Mesodermal cell (in vitro differentiated cells): ENCODE measurements around the gene SUPT3H.

ENCODE experiments used
- H3K27ac ChIP-seq: 2 replicates; pipeline ENCODE4 v1.7.0; 2013; ENCODE audit warnings: mild to moderate bottlenecking, low read depth, low read length, moderate library complexity; ENCODE audit not compliant: severe bottlenecking
- H3K36me3 ChIP-seq: 2 replicates; pipeline ENCODE4 v1.7.1; 2013; ENCODE audit warnings: mild to moderate bottlenecking, low read length, moderate library complexity; ENCODE audit not compliant: control insufficient read depth, insufficient read depth
- H3K4me1 ChIP-seq: one replicate; pipeline ENCODE4 v1.7.1; 2013; ENCODE audit warnings: mild to moderate bottlenecking, low read length; ENCODE audit not compliant: insufficient read depth, control insufficient read depth, poor library complexity, severe bottlenecking
- H3K4me3 ChIP-seq: 2 replicates; pipeline ENCODE4 v1.7.0; 2013; ENCODE audit warnings: low read length, control low read depth, mild to moderate bottlenecking; ENCODE audit not compliant: insufficient read depth, poor library complexity, severe bottlenecking; ENCODE audit errors: extremely low read depth
- H3K9me3 ChIP-seq: 2 replicates; pipeline ENCODE4 v1.7.1; 2013; ENCODE audit warnings: mild to moderate bottlenecking, low read length, moderate library complexity; ENCODE audit not compliant: control insufficient read depth
- WGBS, 2 experiments: methylation state at CpG; one replicate each; pipeline ENCODE4 v1.1.5; 2013; ENCODE audit warnings: missing lambda C conversion rate in 2 of 2; ENCODE audit not compliant: insufficient coverage in 2 of 2; 5-methylcytosine and 5-hydroxymethylcytosine counted together

SUPT3H gene

GRCh38 chr6:44843734-44844133, 534.0 kb downstream of the SUPT3H start:
- H3K4me3 ChIP-seq, result no peak overlapping the region
- H3K27ac ChIP-seq, result no peak overlapping the region
- no peaks in the 10 kb centered on the region for H3K36me3 ChIP-seq
- H3K4me1 ChIP-seq, result no peaks in the 10 kb centered on the region
- WGBS, 2 experiments, result 83 to 90% methylated on average over 1 of the region's 3 CpGs
- no peaks in the 10 kb centered on the region for H3K9me3 ChIP-seq

DNA sequence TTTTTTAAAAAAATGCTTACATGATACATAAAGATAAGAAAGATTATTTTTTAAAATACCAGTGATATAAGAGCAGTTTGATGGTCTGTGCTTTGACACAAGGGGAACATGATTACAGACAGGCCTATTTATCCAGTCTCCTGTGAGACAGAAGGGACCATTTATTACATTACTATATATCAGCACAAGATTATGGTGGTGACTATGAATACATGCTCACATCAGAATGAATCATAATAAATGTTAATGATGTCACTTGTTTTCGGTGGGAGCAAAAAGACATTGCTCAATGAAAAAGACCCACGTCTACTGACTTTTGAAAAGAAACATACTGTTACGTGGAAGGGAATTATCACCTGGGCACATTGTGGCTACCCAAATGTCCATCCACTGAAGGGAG, 535.1 kb downstream of the SUPT3H start:
- H3K27ac ChIP-seq, result no peak overlapping the region
- H3K9me3 ChIP-seq, result no peaks in the 10 kb centered on the region
- no peak overlapping the region for H3K4me3 ChIP-seq
- WGBS, 2 experiments, result 83 to 100% methylated on average over 1 to 2 of the region's 3 CpGs
- no peaks in the 10 kb centered on the region for H3K36me3 ChIP-seq
- no peaks in the 10 kb centered on the region for H3K4me1 ChIP-seq

- H3K9me3 ChIP-seq, result no peaks in the 10 kb centered on the region
- no peaks in the 10 kb centered on the region for H3K4me1 ChIP-seq
- no peaks in the 10 kb centered on the region for H3K36me3 ChIP-seq
- 100% methylated on average over 1 of the region's 1 CpG; no CpG with 5 or more reads in 1 of the 2 experiments for WGBS, 2 experiments
- H3K4me3 ChIP-seq, result no peak overlapping the region
- H3K27ac ChIP-seq, result no peak overlapping the region
These were observed 535.9 kb downstream of the SUPT3H start for GRCh38 chr6:44841829-44842228.

DNA sequence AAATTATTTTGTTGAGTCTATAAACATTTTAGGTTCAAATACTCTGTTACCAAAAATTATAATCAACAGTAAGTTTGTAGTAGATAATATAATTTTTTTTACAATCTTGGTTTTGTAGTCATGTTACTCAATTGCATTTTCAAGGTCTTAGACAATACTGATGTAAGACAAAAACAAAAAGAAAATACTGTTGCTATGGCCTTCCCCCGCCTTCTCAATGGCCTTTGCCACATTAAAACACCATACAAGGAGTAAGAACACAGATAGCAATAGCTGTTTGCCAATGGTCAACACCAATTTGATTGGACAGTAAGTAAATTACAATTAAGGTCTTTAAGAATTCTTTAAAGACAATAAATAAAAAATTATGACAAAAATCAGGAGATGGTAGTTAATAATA, 540.0 kb downstream of the SUPT3H start:
- no peaks in the 10 kb centered on the region for H3K36me3 ChIP-seq
- no peak overlapping the region for H3K27ac ChIP-seq
- no CpG with 5 or more reads among the region's 1 CpG for WGBS, 2 experiments
- H3K9me3 ChIP-seq, result no peaks in the 10 kb centered on the region
- H3K4me1 ChIP-seq, result no peaks in the 10 kb centered on the region
- H3K4me3 ChIP-seq, result no peak overlapping the region

DNA sequence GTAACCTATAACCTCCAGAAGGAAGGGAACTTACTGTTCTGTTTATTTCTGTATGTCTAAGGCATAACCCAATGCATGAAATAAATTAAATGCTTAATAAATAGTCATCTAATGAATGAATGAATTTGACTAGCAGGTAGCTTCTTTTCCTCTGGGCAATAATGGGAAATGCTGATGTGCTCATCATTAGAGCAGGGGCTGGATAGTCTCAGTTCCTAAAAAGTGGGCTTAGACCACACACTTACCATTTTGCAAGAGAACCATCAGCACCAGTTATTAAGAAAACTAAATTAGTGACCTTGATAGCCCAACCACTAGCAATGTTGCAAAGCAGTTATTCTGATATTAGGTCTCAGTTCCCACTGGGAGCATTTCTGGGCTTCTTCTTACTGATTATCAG, 540.5 kb downstream of the SUPT3H start:
- Histone ChIP-seq H3K9me3 (no peaks in the 10 kb centered on the region), H3K4me1 (peaks cover 2% of the 10 kb centered on the region), H3K36me3 (no peaks in the 10 kb centered on the region), H3K4me3 (no peak overlapping the region), H3K27ac (no peak overlapping the region)

DNA sequence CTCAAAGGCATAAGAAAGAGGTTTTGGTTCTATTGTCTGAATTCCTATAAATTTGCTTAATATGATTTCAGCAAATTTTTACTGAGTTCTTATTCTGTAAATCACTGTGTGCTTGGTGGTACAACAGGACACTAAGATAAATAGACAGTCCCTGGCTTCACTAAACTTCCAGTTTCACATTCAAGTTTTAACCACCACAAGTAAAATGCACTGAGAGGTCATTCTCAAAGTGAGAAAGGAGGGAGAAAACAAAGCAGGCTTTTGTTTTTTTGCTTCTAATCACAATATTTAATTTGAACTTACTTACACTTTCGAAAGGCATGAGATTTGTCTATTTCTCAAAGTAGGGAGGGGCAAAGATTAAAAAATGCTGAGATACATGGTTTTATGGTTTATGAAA, 544.5 kb downstream of the SUPT3H start:
- Histone ChIP-seq H3K4me3 (no peak overlapping the region), H3K4me1 (peaks cover 23% of the 10 kb centered on the region), H3K36me3 (no peaks in the 10 kb centered on the region), H3K27ac (no peak overlapping the region), H3K9me3 (no peaks in the 10 kb centered on the region)
- no CpG with 5 or more reads among the region's 1 CpG for WGBS, 2 experiments

GRCh38 chr6:44831002-44831610, 546.6 kb downstream of the SUPT3H start:
- Histone ChIP-seq H3K4me1 (peaks cover 23% of the 10 kb centered on the region), H3K9me3 (no peaks in the 10 kb centered on the region), H3K4me3 (no peak overlapping the region), H3K27ac (peak overlapping the region; percentile 73), H3K36me3 (no peaks in the 10 kb centered on the region)
- WGBS, 2 experiments, result 40 to 67% methylated on average over 1 to 2 of the region's 3 CpGs

GRCh38 chr6:44829836-44830235, 547.9 kb downstream of the SUPT3H start:
- H3K4me3 ChIP-seq, result no peak overlapping the region
- H3K36me3 ChIP-seq, result no peaks in the 10 kb centered on the region
- H3K27ac ChIP-seq, result no peak overlapping the region
- H3K4me1 ChIP-seq, result peaks cover 23% of the 10 kb centered on the region
- no peaks in the 10 kb centered on the region for H3K9me3 ChIP-seq
- WGBS, 2 experiments, result 71 to 100% methylated on average over 1 of the region's 2 CpGs

DNA sequence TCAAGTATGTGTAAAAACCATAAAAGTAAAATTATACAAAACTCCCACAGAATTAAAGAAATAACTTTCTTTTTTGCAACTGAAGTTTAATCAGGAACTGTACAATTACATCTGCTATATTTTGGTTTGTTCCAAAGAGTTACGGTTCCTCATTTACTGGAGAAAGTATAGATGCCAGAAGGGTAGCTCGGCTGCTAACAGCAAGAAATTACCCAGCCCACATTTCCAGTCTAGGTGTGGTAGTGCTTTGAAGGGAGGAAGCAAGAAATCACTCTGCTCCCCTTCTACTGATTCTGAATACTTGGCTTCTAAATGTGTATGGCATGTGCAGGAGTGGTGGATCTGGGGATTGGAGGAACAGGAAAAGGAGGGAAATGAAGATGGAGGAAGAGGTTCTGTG, 549.0 kb downstream of the SUPT3H start:
- Histone ChIP-seq H3K36me3 (no peaks in the 10 kb centered on the region), H3K4me1 (peaks cover 23% of the 10 kb centered on the region), H3K9me3 (no peaks in the 10 kb centered on the region), H3K4me3 (no peak overlapping the region), H3K27ac (no peak overlapping the region)
- no CpG with 5 or more reads among the region's 2 CpGs for WGBS, 2 experiments

GRCh38 chr6:44826025-44826676, 551.6 kb downstream of the SUPT3H start:
- Histone ChIP-seq H3K27ac (no peak overlapping the region), H3K4me1 (peaks cover 11% of the 10 kb centered on the region), H3K9me3 (no peaks in the 10 kb centered on the region), H3K4me3 (no peak overlapping the region), H3K36me3 (no peaks in the 10 kb centered on the region)
- WGBS, 2 experiments, result 85 to 87% methylated on average over 3 to 5 of the region's 6 CpGs

GRCh38 chr6:44825273-44825672, 552.5 kb downstream of the SUPT3H start:
- WGBS, 2 experiments, result 80% methylated on average over 1 of the region's 2 CpGs
- Histone ChIP-seq H3K36me3 (no peaks in the 10 kb centered on the region), H3K27ac (no peak overlapping the region), H3K4me3 (no peak overlapping the region), H3K4me1 (peaks cover 11% of the 10 kb centered on the region), H3K9me3 (no peaks in the 10 kb centered on the region)
